T47D (cell line): ENCODE measurements around the gene PDK2.

ENCODE experiments used
- DNase-seq, 2 experiments: peaks; one replicate each; pipeline versions ENCODE4 v3.0.0 to v3.0.0-alpha.2; 2011 to 2012; ENCODE audit warnings: low read depth in 1 of 2, low spot score in 1 of 2
- JUND ChIP-seq: IDR thresholded peaks from 2 replicates; pipeline ENCODE4 v1.6.1; 2012; ENCODE audit warnings: low read depth
- in situ Hi-C: cut with HindIII; loops from 2 replicates; pipeline ENCODE4 v1.10.0; 2016; ENCODE audit warnings: low sequenced_read_pairs, low pct_unique_long_range_greater_than_20kb

Gene PDK2

GRCh38 chr17:50100921-50101345 lies 5.8 kb downstream of the PDK2 start:
- TF ChIP-seq JUND = no peak
- no peak for DNase-seq
- in situ Hi-C loops = no loop called here

DNA sequence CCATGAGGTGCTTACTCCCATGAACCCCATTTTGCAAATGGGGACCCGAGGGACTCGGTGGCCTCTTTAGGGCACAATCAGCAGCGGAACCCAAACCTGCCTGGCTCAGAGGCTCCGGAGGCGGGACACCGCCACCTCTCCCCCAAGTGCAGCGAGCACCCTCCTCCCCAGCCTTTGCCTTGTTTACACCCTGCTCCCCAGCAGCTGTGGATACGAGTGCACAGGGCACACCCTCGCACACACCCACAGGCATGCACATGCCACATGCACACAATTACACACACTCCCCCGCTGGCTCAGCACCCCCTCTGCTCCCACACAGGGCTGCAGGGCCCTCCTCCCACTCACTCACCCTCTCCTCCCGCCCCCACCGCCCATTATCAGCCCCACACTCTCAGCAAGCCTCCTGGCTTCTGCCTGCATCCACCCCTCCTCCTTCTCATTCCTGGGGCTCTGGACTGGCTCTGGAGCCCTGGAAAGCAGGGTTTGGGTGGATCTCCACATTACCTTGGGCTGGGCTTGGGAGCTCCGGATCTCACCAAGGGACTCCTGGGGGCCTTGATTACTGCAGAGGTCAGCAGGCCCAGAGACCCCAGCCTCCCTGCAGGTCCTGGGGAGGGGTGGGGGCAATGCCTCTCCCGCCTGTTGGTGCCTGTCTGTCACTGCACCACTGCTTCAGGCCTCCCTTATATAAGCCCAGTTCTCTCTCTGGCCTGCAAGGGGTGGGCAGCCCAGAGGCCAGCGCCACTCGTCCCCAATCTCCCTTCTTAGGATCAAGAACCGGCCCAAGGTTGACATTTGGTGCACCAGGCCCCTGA lies 6.4 kb downstream of the PDK2 start:
- in situ Hi-C loops = no loop called here
- no peak for DNase-seq
- no peak for TF ChIP-seq JUND

- no peak for TF ChIP-seq JUND
- DNase-seq = peak in 1 of 2 experiments; percentile 35
- in situ Hi-C loops = no loop called here
These were observed 7.2 kb downstream of the PDK2 start for GRCh38 chr17:50102164-50102991.

DNA sequence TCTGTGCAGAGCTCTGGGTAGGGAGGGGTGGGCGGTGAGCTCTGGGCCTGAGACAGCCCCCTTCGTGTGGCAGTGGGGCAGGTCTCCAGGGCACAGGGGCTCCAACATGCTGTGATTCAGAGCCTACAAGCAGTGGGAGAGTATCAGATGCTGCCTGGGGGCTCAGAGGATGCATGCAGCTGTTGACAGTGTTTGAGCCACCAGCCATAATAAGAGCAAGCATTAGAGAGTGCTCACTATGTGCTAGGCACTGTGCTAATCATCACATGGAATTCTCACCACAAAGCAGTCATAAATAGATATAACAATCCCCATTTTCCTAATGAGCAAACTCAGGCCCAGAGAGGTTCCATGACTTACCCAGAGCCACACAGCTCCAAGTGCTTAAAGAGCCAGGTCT lies 8.1 kb downstream of the PDK2 start:
- in situ Hi-C loops = no loop called here
- no peak for DNase-seq
- TF ChIP-seq JUND = no peak

- in situ Hi-C loops = no loop called here
- TF ChIP-seq JUND = no peak
- DNase-seq = no peak
These were observed 8.8 kb downstream of the PDK2 start for GRCh38 chr17:50103941-50104340.

- no peak for TF ChIP-seq JUND
- DNase-seq = no peak
- in situ Hi-C loops = no loop called here
These were observed 10.7 kb downstream of the PDK2 start for GRCh38 chr17:50105811-50106210.

DNA sequence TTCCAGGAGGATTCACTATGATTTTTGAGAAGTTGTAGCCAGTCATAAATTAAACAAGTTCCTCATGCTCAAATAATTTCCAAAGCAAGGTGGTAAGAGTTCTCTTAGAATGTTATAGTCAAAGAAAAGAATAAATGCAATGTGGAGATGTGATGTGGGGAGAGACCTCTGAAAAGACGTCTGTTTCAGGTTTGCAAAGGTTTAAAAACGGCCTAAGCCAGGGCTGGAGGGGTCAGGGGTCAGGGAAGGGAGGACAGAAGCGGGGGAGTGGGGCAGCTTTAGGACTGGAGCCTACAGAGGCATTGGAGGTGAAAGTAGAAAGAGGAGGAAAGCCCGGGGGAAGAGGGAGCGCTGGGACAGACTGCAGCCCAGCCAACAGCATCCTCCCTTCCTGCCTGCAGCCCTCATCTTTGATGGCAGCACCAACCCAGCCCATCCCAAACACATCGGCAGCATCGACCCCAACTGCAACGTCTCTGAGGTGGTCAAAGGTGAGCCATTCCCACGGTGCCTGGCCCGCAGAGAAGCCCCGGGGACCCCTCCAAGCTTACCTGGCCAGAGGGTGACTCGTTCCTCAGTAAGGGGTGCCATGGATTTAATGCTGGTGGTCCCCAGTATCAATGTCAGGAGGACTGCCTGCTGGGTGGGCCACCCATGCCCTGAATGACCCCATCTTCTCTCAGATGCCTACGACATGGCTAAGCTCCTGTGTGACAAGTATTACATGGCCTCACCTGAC lies 11.4 kb downstream of the PDK2 start:
- no peak for TF ChIP-seq JUND
- no peak for DNase-seq
- in situ Hi-C loops = no loop called here

- TF ChIP-seq JUND = no peak
- DNase-seq = no peak
- in situ Hi-C loops = no loop called here
These were observed 12.8 kb downstream of the PDK2 start for GRCh38 chr17:50107790-50108414.

DNA sequence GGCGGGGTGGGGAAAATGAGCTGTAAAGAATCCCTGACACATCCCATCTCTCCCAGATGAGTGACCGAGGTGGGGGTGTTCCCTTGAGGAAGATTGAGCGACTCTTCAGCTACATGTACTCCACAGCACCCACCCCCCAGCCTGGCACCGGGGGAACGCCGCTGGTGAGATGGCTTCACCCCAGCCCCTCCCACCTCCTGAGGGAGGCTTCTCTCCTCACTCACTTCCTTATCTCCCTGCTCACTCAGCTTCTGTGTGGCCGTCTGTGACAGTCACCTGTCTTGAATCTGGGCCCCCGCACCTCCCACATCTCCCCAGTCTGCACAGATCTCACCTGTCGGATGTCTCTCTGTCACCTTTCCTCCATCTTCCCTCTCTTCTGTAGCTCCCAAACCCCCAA lies 13.4 kb downstream of the PDK2 start:
- no peak for DNase-seq
- in situ Hi-C loops = no loop called here
- TF ChIP-seq JUND = no peak

DNA sequence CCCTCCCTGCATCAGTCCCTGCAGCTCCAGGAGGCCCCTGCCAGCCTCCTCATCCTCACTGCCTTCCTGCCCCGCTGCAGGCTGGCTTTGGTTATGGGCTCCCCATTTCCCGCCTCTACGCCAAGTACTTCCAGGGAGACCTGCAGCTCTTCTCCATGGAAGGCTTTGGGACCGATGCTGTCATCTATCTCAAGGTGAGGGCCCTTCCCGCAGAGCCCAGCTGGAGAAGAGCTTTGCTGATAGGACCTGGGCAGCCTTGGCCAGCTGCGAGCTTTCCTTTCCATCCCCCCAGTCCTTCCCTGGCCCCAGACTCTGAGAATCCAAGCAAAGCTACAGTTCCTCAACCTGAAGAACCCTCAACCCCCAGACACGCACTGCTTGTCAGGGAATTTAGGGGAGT lies 14.1 kb downstream of the PDK2 start:
- in situ Hi-C loops = no loop called here

GRCh38 chr17:50109785-50110184 lies 14.6 kb downstream of the PDK2 start:
- no peak for DNase-seq
- in situ Hi-C loops = no loop called here
- TF ChIP-seq JUND = no peak

More for the DNA sequence above, 14.1 kb downstream of the PDK2 start:
- DNase-seq = no peak
- TF ChIP-seq JUND = no peak

GRCh38 chr17:50110591-50111349 lies 15.6 kb downstream of the PDK2 start:
- no peak for TF ChIP-seq JUND
- in situ Hi-C loops = no loop called here

More at GRCh38 chr17:50110591-50111349, 15.6 kb downstream of the PDK2 start:
- no peak for DNase-seq
